Dermis microvascular lymphatic vessel endothelial cell (primary cell): ENCODE measurements around the gene INKA2. TPM values are rescaled to one million over a fixed set of nuclear protein-coding genes. Genes with fewer than 3 reads are reported as not detected.
A peak's percentile ranks its signal among the peaks of the same experiment; 100 is the strongest.

Source experiments
- DNase-seq, 2 donors: peaks; one replicate each; pipeline versions ENCODE4 v3.0.0 to v3.0.0-alpha.2; 2010; ENCODE audit warnings: low read depth in 2 of 2
- total RNA-seq: library from RNA; depleted of rRNA; stranded (reverse); fragments of >200 nt; gene quantifications from 2 replicates; pipeline ENCODE4 v1.2.1, GENCODE V29; 2014

Gene INKA2
- 5.3 and 6.6 TPM in 2 replicates for total RNA-seq

- DNase-seq, result peak; percentile 82 to 95
These were observed at the start of gene INKA2 for GRCh38 chr1:111739194-111739924. INKA2 (minus strand) TSS chr1:111739395; CDS start chr1:111739242, 153 bp downstream.

- DNase-seq, result no peak
These were observed 47.5 kb upstream of the INKA2 start for GRCh38 chr1:111786669-111787207.

GRCh38 chr1:111784273-111784901 is 45.2 kb upstream of the INKA2 start:
- DNase-seq, result no peak

- DNase-seq, result no peak
These were observed 40.4 kb upstream of the INKA2 start for GRCh38 chr1:111779546-111779945.

GRCh38 chr1:111778541-111779051 is 39.4 kb upstream of the INKA2 start:
- DNase-seq, result peak in 1 of 2 donors; percentile 7

- no peak for DNase-seq
These were observed 38.9 kb upstream of the INKA2 start for GRCh38 chr1:111778066-111778465.

GRCh38 chr1:111777301-111777700 is 38.1 kb upstream of the INKA2 start:
- no peak for DNase-seq

- no peak for DNase-seq
These were observed 37.7 kb upstream of the INKA2 start for GRCh38 chr1:111776861-111777260.

- no peak for DNase-seq
These were observed 37.2 kb upstream of the INKA2 start for GRCh38 chr1:111776391-111776790.

GRCh38 chr1:111775966-111776365 is 36.8 kb upstream of the INKA2 start:
- DNase-seq, result no peak

GRCh38 chr1:111770916-111771315 is 31.7 kb upstream of the INKA2 start:
- DNase-seq, result no peak

- DNase-seq, result peak; percentile 48 to 73
These were observed 30.4 kb upstream of the INKA2 start for GRCh38 chr1:111769517-111770146.

- DNase-seq, result no peak
These were observed 29.4 kb upstream of the INKA2 start for GRCh38 chr1:111768625-111769024.

GRCh38 chr1:111768023-111768422 is 28.8 kb upstream of the INKA2 start:
- no peak for DNase-seq

GRCh38 chr1:111762332-111762731 is 23.1 kb upstream of the INKA2 start:
- no peak for DNase-seq

GRCh38 chr1:111761717-111762116 is 22.5 kb upstream of the INKA2 start:
- no peak for DNase-seq

- DNase-seq, result no peak
These were observed 19.2 kb upstream of the INKA2 start for GRCh38 chr1:111758373-111758772.

GRCh38 chr1:111756124-111756513 is 16.9 kb upstream of the INKA2 start:
- no peak for DNase-seq

GRCh38 chr1:111755331-111756123 is 16.3 kb upstream of the INKA2 start, which contains the start of gene DDX20:
DDX20 (plus strand) TSS chr1:111755901; CDS start chr1:111755925, 24 bp downstream.
- DNase-seq, result peak; percentile 90 to 96

- DNase-seq, result peak in 1 of 2 donors; percentile 48
These were observed 15.8 kb upstream of the INKA2 start for GRCh38 chr1:111754984-111755330.

GRCh38 chr1:111751906-111752575 is 12.8 kb upstream of the INKA2 start:
- DNase-seq, result no peak
